RCC 7860 (cell line): Measurements from ENCODE around the gene EMP1.
A peak's percentile ranks its signal among the peaks of the same experiment; 100 is the strongest.

Source experiments
- DNase-seq: peaks from one replicate; pipeline ENCODE4 v3.0.0-alpha.2; 2015; ENCODE audit warnings: low spot score
- FAIRE-seq: peaks from 2 replicates; lab custom pipeline; 2012; peaks lifted over from hg19 to GRCh38; lab: Jason Lieb, UNC

The EMP1 gene

GRCh38 chr12:13195250-13195649 lies 1.3 kb upstream of the EMP1 start:
- no peak for FAIRE-seq
- DNase-seq: no peak

DNA sequence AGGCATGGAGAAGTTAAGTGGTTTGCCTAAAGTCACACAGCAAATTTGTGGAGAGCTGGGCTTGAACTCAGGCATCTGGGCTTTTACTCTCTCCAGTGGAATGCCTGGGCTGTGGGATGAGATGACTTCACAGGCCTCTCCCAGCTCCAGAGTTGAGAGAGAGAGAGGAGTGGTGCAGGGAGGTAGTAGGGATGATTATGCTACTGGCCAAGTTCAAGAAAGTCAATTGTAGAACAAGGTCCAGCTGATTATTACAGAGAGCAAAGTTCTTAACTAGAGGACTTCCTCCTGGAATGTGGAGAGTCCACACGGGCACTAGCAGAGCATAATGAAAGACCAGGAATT lies 769 bp upstream of the EMP1 start:
- DNase-seq: peak; percentile 8
- FAIRE-seq: no peak

DNA sequence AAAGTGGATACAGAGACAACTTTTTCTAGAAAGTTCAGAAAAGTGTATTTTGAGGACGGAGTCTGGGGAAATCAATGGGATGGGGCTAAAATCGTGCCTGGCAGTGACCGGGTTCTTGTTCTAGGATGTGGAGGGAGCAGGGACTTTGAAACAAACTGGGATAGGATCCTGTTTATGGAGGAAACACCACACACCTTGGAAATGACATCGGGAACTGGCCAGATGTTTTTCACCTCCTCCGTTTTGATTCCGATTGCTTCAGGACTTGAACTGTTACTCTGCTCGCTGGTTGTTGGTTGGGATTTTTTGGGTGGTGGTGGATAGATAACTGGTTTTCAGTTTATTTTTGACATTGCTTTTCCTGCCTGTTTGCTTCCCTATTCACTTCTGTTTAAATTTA lies 506 bp downstream of the EMP1 start:
- FAIRE-seq (no peak), DNase-seq (no peak)

- FAIRE-seq (no peak), DNase-seq (no peak)
Observed at GRCh38 chr12:13197526-13198143, 1.1 kb downstream of the EMP1 start.

DNA sequence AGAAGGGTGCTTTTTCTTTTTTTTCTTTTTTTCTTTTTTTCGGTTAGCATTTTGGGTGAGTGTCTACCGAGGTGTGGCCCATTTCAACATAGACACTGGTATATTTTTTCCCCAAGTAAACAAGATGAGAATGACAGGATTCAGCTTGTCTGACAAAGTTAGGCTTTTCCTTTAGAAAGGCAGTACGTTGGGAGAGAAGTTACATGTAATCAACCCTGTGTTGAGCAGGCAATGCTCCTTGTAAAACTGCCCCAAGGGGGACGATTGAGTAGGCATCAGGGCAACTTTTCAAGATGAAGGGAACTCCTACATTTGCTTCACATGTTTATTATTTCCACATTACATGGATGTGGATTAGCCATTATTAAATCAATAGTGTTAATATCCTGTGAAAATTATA lies 1.7 kb downstream of the EMP1 start:
- no peak for DNase-seq
- FAIRE-seq: no peak

GRCh38 chr12:13198876-13199275 lies 2.4 kb downstream of the EMP1 start:
- FAIRE-seq: no peak
- no peak for DNase-seq

- FAIRE-seq (no peak), DNase-seq (no peak)
Observed at GRCh38 chr12:13199592-13199991, 3.1 kb downstream of the EMP1 start.

- FAIRE-seq (no peak), DNase-seq (no peak)
Observed at GRCh38 chr12:13200841-13201240, 4.3 kb downstream of the EMP1 start.

GRCh38 chr12:13203034-13203922 lies 6.8 kb downstream of the EMP1 start:
- DNase-seq: no peak
- no peak for FAIRE-seq

DNA sequence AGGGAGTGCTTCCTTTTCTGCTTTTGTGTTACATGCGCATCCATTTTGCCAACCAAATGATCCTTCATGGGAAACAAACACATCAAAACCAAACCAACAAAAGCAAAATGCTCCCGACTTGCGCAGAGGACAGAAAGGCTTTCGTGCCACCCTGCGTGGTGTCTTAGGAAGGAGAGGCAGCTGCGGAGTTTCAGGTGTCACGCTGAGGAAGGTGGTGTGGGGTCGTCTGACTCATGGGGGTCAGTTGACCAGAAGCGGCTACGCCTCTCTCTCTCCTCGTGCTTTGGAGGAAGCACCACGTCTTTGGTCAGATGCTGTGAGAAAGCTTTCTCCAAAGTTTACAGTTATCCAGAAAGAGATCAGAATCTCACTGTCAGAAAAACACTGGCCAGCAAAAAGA lies 7.9 kb downstream of the EMP1 start:
- FAIRE-seq: no peak
- no peak for DNase-seq

- peak; percentile 87 for DNase-seq
- peak; percentile 72 for FAIRE-seq
Observed at GRCh38 chr12:13205809-13206559, 9.5 kb downstream of the EMP1 start.

GRCh38 chr12:13206560-13206897 lies 10.0 kb downstream of the EMP1 start:
- DNase-seq: no peak

DNA sequence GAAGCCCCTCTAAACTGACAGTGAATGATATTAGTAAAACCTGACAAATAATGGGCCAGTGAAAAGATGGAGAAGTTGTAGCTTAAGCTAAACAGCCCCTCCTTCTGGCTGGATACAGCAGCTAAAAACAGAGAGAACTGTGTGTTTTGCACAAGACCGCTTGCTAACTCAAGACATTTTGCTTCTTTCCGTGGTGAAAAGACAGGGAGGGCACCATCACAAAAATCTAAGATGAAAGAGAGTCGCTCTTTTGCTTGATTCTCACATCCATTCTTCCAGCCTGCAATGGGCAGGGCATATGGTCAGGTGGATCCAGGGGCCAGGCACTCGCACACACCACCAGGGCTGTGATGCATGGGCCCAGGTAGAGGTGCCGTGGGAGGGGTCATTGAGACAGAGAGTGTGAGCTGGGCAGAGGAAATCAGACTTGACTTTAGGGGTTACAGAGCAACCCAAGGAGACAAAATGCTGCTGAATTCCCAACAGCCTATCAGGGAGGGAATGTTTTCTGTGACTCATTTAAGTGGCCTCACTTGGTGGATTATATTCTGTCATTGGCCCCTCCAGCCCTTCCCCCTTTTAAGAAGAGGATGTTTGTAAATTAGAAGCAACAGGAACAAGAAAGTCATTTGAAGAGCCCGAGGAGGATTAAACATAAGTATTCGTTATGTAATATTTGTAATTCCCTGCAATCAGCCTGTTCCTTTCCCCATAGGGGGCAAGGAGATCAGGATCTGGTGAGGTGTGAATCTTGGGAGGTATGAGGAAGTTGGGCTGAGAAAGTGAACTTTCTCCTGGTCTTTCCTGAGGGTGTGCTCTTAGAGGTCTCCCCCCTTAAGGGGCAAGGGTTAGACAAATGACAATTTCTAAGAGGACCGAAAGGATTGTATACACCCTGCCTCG lies 12.3 kb downstream of the EMP1 start:
- DNase-seq (no peak), FAIRE-seq (no peak)

More at GRCh38 chr12:13206560-13206897, 10.0 kb downstream of the EMP1 start:
- no peak for FAIRE-seq

GRCh38 chr12:13209436-13210235 lies 13.1 kb downstream of the EMP1 start:
- no peak for FAIRE-seq
- no peak for DNase-seq

DNA sequence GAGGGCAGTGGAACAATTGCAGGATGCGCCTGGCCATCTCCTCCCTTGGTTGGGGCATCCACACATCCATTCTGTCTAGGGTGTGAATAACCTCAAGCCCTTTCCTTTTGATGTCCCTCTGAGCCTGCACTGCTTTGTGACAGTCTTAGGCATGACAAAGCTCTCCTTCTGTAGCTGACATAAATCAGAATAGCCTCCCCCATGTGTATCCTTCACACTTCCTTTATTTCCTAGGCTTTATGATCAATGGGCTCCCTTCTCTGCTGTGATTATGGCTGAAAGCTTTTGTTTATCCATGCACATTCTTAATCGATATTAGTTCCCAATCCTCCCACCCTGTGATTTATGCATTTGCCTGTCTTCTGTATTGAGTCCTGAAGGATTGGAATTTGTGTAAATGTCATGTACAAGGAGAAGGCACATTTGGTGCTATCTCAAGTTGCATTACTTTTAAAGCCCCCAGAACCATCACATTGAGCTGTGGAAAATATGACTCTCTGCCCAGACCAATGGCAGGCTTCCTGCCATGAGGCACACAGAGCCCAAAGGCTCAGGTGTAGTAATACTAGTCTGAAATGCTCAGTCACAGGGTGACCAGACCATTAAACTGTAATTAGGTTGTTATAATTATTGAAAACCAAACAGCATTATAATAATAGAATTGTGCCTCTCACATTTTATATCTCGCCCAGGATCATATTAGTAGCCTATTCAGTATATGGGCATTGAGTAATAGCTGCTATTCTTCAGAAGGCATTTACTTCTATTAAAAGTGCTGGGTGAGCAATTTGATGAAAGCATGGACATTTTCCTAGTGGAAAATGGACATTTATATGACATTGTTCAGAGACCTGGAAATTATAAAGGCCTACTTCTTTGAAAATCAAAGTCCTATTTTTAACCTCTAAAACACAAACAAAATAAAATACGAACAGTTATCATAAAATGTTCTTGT lies 14.0 kb downstream of the EMP1 start:
- no peak for DNase-seq
- no peak for FAIRE-seq

- DNase-seq (no peak), FAIRE-seq (no peak)
Observed at GRCh38 chr12:13211191-13211858, 14.8 kb downstream of the EMP1 start.

GRCh38 chr12:13211859-13212664 lies 15.5 kb downstream of the EMP1 start:
- peak; percentile 32 for DNase-seq
- no peak for FAIRE-seq

DNA sequence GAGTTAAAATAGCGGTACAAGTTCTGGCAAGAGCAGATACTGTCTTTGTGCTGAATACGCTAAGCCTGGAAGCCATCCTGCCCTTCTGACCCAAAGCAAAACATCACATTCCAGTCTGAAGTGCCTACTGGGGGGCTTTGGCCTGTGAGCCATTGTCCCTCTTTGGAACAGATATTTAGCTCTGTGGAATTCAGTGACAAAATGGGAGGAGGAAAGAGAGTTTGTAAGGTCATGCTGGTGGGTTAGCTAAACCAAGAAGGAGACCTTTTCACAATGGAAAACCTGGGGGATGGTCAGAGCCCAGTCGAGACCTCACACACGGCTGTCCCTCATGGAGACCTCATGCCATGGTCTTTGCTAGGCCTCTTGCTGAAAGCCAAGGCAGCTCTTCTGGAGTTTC lies 18.5 kb downstream of the EMP1 start:
- DNase-seq: no peak
- no peak for FAIRE-seq
